ENCODE measurements around the gene TMSB15A. TPM values are rescaled to one million over a fixed set of nuclear protein-coding genes. Genes with fewer than 3 reads are reported as not detected.

TMSB15A gene
- total and polyA plus RNA-seq, 2 of the 8 experiments (the other 6 are each of a cell fraction or from before 2014, with no cell fraction given): 87.6 to 189 TPM

DNA sequence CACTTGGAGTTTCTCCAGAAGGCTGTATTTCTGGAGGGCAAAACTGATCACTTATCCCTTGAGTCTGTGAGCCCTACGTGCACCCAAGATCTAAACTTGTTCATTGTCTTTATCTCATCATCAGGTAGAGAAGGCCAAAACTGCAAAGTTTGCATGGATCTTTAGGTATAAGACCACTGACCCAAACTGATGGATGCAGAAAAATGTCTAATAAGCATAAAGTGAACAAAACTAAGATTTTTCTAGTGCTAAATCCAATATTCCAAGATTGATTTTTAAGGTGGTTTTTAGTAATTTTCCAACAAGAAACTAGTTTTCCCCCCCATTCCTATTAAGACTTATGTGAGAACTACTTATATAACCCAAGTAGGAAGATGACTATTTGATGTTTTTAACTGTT is 2.0 kb downstream of the TMSB15A start (continued):
- no peak for TF ChIP-seq SP1 (IDR thresholded peaks at IDR 0.05; ENCODE audit: low read depth, low read length)

DNA sequence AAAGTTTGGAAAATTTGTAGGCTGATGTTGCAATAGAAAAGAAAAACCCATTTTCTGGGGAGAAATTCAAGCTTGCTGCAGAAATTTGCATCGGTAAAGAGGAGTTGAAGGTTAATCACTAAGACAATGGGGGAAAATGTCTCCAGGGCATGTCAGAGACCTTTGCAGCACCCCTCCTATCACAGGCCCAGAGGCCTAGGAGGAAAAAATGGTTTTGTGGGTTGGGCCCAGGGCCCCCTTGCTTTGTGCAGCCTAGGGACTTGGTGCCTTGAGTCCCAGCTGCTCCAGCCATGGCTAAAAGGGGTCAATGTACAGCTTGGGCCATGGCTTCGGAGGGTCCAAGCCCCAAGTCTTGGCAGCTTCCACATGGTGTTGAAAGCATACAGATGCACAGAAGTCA is 17.8 kb downstream of the TMSB15A start:
- no peak overlapping the region for H3K27ac ChIP-seq (ENCODE audit: low read depth, low read length)
- H3K4ac ChIP-seq (replicated peaks; ENCODE audit: insufficient read length, low read depth, low read length): no peak overlapping the region
- H2BK120ac ChIP-seq (replicated peaks; ENCODE audit: low read depth, low read length): no peak overlapping the region
- no peaks in the 10 kb centered on the region for H3K36me3 ChIP-seq (ENCODE audit: control insufficient read depth in 2 of 4, insufficient read depth in 4 of 4, low read length in 3 of 4)
- 100% methylated on average over 1 of the region's 2 CpGs; no CpG with 5 or more reads in 1 of the 2 experiments for WGBS, 2 experiments (ENCODE audit: extremely low coverage in 1 of 2, insufficient coverage in 1 of 2, insufficient read length in 1 of 2, insufficient replicate concordance in 2 of 2, low coverage in 1 of 2, low lambda C conversion rate in 2 of 2, missing lambda C conversion rate in 1 of 2)
- H3K79me1 ChIP-seq (ENCODE audit: low read depth, low read length): no peaks in the 10 kb centered on the region
- H3K9ac ChIP-seq (replicated peaks in 1 of 4; ENCODE audit: extremely low read depth in 1 of 4, low read depth in 3 of 4, low read length in 3 of 4): no peak overlapping the region
- POLR2A ChIA-PET (ENCODE audit: partially characterized antibody): no interaction called here
- H3K18ac ChIP-seq (ENCODE audit: extremely low read depth, low read length): no peak overlapping the region
- no peak overlapping the region for H2AK5ac ChIP-seq (ENCODE audit: low read depth, low read length)
- H3K79me2 ChIP-seq (ENCODE audit: control insufficient read depth in 1 of 2, insufficient read depth in 2 of 2, low read length in 2 of 2): no peaks in the 10 kb centered on the region
- DNase-seq (ENCODE audit: low read depth in 1 of 2, low spot score in 2 of 2) (no peak), FAIRE-seq (no peak)
- no peak overlapping the region for H2BK5ac ChIP-seq (ENCODE audit: low read depth, low read length)
- CTCF ChIA-PET (ENCODE audit: partially characterized antibody): no interaction called here
- H4K5ac ChIP-seq (ENCODE audit: insufficient read length, low read depth, low read length): no peak overlapping the region
- peaks cover 6 to 17% of the 10 kb centered on the region in 2 experiments; a peak in 2 of 4 replicates for H3K9me3 ChIP-seq (ENCODE audit: insufficient read depth in 2 of 2, low read depth in 1 of 2, low read length in 1 of 2)
- H2BK15ac ChIP-seq (ENCODE audit: low read length): no peak overlapping the region
- no peak overlapping the region for H3K23ac ChIP-seq (ENCODE audit: insufficient read length)
- H4K20me1 ChIP-seq (replicated peaks in 1 of 2; ENCODE audit: control insufficient read depth in 1 of 2, insufficient read depth in 2 of 2, low read length in 2 of 2): no peaks in the 10 kb centered on the region
- no peak overlapping the region for H4K91ac ChIP-seq (replicated peaks; ENCODE audit: insufficient read length, low read length)
- no peaks in the 10 kb centered on the region for H3K4me1 ChIP-seq (replicated peaks in 1 of 4; ENCODE audit: control insufficient read depth in 3 of 4, insufficient read depth in 4 of 4, low read length in 3 of 4)
- no peak overlapping the region for H3K56ac ChIP-seq (replicated peaks; ENCODE audit: insufficient read length, low read depth, low read length)
- H2BK20ac ChIP-seq (ENCODE audit: low read length): no peak overlapping the region
- no peak overlapping the region for H3K4me2 ChIP-seq (ENCODE audit: insufficient read depth in 1 of 2, low read depth in 2 of 2, low read length in 2 of 2)
- no peak overlapping the region for H3K4me3 ChIP-seq (ENCODE audit: extremely low read depth in 1 of 4, insufficient read depth in 2 of 4, low read depth in 3 of 4, low read length in 4 of 4)
- no peaks in the 10 kb centered on the region for H3K27me3 ChIP-seq (replicated peaks in 1 of 4; ENCODE audit: control insufficient read depth in 3 of 4, extremely low read depth in 1 of 4, insufficient read depth in 3 of 4, low read length in 3 of 4)
- H3K14ac ChIP-seq (ENCODE audit: insufficient read length): no peak overlapping the region
- H3K23me2 ChIP-seq (ENCODE audit: low read depth, low read length): no peaks in the 10 kb centered on the region
- H2AFZ ChIP-seq (ENCODE audit: low read length): no peak overlapping the region
- no peak overlapping the region for H4K8ac ChIP-seq (ENCODE audit: extremely low read depth, insufficient read depth, low read length)
- no peak overlapping the region for H2BK12ac ChIP-seq (ENCODE audit: low read depth, low read length)
- TF ChIP-seq, protein P1, sequence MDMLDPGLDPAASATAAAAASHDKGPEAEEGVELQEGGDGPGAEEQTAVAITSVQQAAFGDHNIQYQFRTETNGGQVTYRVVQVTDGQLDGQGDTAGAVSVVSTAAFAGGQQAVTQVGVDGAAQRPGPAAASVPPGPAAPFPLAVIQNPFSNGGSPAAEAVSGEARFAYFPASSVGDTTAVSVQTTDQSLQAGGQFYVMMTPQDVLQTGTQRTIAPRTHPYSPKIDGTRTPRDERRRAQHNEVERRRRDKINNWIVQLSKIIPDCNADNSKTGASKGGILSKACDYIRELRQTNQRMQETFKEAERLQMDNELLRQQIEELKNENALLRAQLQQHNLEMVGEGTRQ (IDR thresholded peaks at IDR 0.05; ENCODE audit: low read length): no peak
- no peak for TF ChIP-seq SIX5 (IDR thresholded peaks at IDR 0.05; ENCODE audit: low read depth, low read length)

Data from H1 (cell line).